Fibroblast of villous mesenchyme (primary cell): Measurements from ENCODE around the gene TIGD7. TPM values are rescaled to one million over a fixed set of nuclear protein-coding genes. Genes with fewer than 3 reads are reported as not detected.

Source experiments
- DNase-seq: peaks from one replicate; pipeline ENCODE4 v3.0.0-alpha.2; 2010; ENCODE audit warnings: low read depth
- H3K4me3 ChIP-seq: 2 replicates; pipeline ENCODE4 v1.5.1; 2011; ENCODE audit warnings: low read depth, mild to moderate bottlenecking, low read length
- total RNA-seq: library from RNA; depleted of rRNA; stranded (reverse); fragments of >200 nt; gene quantifications from 2 replicates; pipeline ENCODE4 v1.2.3, GENCODE V29; 2012
- TF ChIP-seq, protein P1 (sequence below): IDR thresholded peaks from 2 replicates; pipeline ENCODE4 v1.5.1; 2012; ENCODE audit warnings: low read depth, mild to moderate bottlenecking, low read length; ENCODE audit not compliant: insufficient read depth

TIGD7 gene
- total RNA-seq, 1 donor, result 7.3 TPM

DNA sequence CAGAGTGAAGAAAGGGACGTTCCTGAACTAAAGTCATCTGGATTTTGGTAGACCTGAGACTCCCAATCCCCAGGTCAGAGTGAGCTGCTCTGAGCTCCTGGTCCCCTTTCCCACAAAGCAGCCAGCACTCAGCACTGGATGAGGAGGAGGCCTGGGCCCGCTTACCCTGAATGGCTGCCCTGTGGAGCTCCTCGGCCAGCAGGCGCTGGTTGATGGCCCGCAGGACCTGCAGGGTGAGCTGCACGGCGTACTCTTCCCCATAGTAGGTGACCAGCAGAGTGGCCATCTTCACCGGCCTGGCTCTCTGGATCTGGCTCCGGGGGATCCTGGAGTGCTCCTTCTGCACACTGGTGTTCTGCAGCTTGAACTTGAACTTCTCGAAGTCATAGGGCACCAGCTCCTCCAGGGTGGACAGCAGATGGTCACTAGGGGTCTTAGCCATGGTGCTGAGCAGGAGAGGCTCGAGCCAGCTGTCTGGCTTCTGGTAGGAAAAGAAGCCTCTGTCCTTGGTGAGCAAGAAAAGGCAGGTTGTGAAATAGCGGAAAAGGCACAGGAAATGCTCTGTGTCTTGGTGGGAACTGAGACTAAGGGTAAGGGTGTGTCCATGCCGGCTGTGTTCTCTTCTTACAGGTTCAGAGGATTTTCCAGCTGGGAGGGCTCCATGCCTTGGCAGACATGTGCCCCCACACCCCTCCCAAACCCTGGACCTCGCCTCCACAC is 48.9 kb downstream of the TIGD7 start, which contains the start of gene MEFV:
TSS of gene MEFV (minus strand) at position 488 of the 720 bp plus-strand sequence. CDS start at position 442, 46 bp downstream.
- TF ChIP-seq, protein P1, sequence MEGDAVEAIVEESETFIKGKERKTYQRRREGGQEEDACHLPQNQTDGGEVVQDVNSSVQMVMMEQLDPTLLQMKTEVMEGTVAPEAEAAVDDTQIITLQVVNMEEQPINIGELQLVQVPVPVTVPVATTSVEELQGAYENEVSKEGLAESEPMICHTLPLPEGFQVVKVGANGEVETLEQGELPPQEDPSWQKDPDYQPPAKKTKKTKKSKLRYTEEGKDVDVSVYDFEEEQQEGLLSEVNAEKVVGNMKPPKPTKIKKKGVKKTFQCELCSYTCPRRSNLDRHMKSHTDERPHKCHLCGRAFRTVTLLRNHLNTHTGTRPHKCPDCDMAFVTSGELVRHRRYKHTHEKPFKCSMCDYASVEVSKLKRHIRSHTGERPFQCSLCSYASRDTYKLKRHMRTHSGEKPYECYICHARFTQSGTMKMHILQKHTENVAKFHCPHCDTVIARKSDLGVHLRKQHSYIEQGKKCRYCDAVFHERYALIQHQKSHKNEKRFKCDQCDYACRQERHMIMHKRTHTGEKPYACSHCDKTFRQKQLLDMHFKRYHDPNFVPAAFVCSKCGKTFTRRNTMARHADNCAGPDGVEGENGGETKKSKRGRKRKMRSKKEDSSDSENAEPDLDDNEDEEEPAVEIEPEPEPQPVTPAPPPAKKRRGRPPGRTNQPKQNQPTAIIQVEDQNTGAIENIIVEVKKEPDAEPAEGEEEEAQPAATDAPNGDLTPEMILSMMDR, result no peak
- H3K4me3 ChIP-seq, result no peak within 1 kb of the TSS
- DNase-seq, result peak; percentile 21

DNA sequence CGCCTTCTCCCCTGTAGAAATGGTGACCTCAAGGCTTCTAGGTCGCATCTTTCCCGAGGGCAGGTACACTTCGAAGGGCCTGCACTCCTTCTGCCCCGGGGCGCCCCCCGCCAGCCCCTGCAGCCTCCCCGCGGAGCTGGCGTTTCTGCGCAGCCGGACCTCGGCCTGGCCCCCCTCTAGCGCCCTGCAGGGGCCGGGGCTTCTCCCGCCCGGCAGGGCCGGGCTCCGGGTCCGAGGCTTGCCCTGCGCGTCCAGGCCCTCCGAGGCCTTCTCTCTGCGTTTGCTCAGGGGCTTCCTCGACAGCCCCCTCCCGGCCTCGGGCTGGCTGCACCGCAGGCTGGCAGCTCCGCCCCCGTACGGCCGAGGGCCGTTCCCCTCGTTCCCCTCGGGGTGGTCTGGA is 50.9 kb downstream of the TIGD7 start:
- TF ChIP-seq, protein P1, result no peak

DNA sequence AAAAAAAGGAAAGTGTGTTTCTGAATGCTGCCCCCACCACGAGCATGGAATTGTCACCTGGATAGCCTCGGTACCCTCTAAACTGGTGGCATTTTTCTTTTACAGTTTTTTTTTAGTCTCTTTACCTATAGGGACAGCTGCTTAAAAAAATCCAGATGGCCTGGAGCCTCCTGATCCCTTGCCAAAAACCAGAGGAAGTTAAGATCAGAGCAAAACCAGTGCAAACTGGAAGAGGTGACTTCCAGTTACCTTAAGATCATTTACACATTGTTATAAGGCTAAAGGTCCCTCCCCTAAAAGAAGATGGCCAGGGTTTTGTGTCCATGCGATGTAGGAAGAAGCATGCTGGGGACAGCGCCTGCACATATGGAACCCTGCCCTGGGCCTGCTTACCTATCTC is 52.3 kb downstream of the TIGD7 start:
- no peak for DNase-seq
- TF ChIP-seq, protein P1, result no peak
- no peak overlapping the region for H3K4me3 ChIP-seq

More for the DNA sequence above, 50.9 kb downstream of the TIGD7 start:
- H3K4me3 ChIP-seq, result no peak overlapping the region
- DNase-seq, result no peak

DNA sequence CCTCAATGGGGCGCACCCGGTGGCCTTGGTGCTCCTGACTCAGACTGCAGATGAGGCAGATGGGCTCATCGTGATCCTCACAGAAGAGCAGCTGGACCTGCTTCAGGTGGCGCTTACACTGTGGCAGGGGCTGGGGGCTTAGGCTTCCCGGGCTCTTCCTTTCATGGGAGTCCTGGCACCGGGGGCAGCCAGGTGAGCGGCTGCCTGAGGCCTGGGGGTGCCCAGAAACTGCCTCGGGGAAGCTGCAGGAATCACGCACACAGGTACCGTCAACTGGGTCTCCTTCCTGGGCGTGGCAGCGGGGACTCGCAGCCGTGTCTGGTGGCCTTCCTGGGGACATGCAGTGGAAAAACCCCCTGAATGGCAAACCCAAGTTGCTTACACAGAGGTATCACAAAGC is 55.8 kb downstream of the TIGD7 start:
- no peak for DNase-seq
- no peak overlapping the region for H3K4me3 ChIP-seq
- TF ChIP-seq, protein P1, result no peak

DNA sequence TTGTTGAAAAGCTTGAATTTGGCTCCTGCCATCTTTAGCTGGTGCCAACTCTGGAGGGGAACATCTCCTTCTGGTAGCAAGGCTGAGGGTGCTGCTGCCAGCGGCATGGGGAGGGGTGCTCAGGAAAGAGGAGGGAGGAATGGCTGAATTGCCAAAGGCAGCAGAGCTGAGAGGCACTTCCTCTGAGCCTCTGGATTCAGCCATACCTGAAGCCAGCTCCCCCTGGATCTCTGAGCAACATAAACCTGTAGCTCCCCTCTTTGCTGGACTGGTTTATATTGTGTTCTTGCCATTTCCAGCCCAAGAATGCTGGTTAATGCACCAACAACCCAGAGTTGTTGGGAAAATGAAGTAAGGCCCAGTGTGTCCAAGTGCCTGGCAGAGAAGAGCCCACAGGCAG is 56.2 kb downstream of the TIGD7 start:
- no peak overlapping the region for H3K4me3 ChIP-seq
- TF ChIP-seq, protein P1, result no peak
- DNase-seq, result no peak

Other genes with a start within 250 kb of the TIGD7 start
- gene IL32, start 239.8 kb downstream of the TIGD7 start, total RNA-seq, result 12.6 and 25.0 TPM in 2 replicates
- under 0.01 TPM in 1 of 2 replicates, not detected in the other for gene ZSCAN10, start 206.1 kb downstream of the TIGD7 start, total RNA-seq
- gene ZNF205, start 192.8 kb downstream of the TIGD7 start, total RNA-seq, result 14.2 and 18.4 TPM in 2 replicates
- gene ZNF213, start 170.4 kb downstream of the TIGD7 start, total RNA-seq, result 3.5 and 5.5 TPM in 2 replicates
- gene OR1F1, start 117.2 kb downstream of the TIGD7 start, total RNA-seq, result under 0.01 and 0.43 TPM in 2 replicates
- 10.0 and 11.2 TPM in 2 replicates for gene ZNF200, start 70.3 kb downstream of the TIGD7 start, total RNA-seq
- gene MEFV, start 48.8 kb downstream of the TIGD7 start, total RNA-seq, result under 0.01 TPM in 1 of 2 replicates, not detected in the other
- gene ZNF263, start 21.9 kb downstream of the TIGD7 start, total RNA-seq, result 43.2 and 56.7 TPM in 2 replicates
- gene ZNF75A, start 67 bp upstream of the TIGD7 start, total RNA-seq, result 19.0 and 25.5 TPM in 2 replicates
- gene OR2C1, start 50.5 kb upstream of the TIGD7 start, total RNA-seq, result not detected in 2 replicates
- 12.1 and 12.6 TPM in 2 replicates for gene ZSCAN32, start 95.6 kb upstream of the TIGD7 start, total RNA-seq
- gene ZNF174, start 95.8 kb upstream of the TIGD7 start, total RNA-seq, result 8.1 and 8.6 TPM in 2 replicates
- gene ZNF597, start 138.1 kb upstream of the TIGD7 start, total RNA-seq, result 3.2 and 5.2 TPM in 2 replicates
- gene NAA60, start 138.2 kb upstream of the TIGD7 start, total RNA-seq, result 10.0 and 16.8 TPM in 2 replicates
- gene C16orf90, start 190.1 kb upstream of the TIGD7 start, total RNA-seq, result not detected in 2 replicates
- 14.5 and 22.0 TPM in 2 replicates for gene CLUAP1, start 195.6 kb upstream of the TIGD7 start, total RNA-seq